SW 1271 (cell line): ENCODE measurements around the gene DDX50.
"Not testable (repeated sequence)": the region's sequence is repeated elsewhere in the genome, so short reads cannot be mapped to it uniquely, and the experiment has no call there.

Experiments
- DNase-seq, 2 experiments: peaks; one replicate each; lab custom pipeline; 2025; lab: John Stamatoyannopoulos, UW

The DDX50 gene

GRCh38 chr10:68900427-68901104 lies 549 bp upstream of the DDX50 start:
- peak in 1 of 2 experiments; percentile 62 for DNase-seq

DNA sequence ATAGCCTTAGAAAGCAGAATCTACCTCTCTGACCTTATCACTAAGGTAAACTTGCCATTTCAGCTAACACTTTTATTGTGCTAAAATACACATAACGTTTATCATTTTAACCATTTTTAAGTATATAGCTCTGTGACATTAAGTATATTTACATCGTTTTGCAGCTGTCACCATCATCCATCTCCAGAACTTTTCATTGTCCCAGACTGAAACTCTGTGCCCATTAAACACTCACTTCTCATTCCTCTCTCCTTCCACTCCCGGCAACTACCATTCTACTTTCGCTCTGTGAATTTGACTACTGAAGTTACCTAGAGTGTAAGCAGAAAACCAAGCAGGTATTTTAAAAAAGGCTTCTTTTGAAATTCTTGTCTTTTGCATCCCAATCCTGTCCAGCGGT lies 1.3 kb downstream of the DDX50 start:
- no peak for DNase-seq

- DNase-seq, result no peak
Observed at GRCh38 chr10:68924593-68924992, 23.5 kb downstream of the DDX50 start.

- DNase-seq, result no peak
Observed at GRCh38 chr10:68925489-68925888, 24.4 kb downstream of the DDX50 start.

GRCh38 chr10:68929157-68929556 lies 28.0 kb downstream of the DDX50 start:
- DNase-seq, result not testable (repeated sequence)

GRCh38 chr10:68929888-68930287 lies 28.8 kb downstream of the DDX50 start:
- DNase-seq, result not testable (repeated sequence)

GRCh38 chr10:68932860-68933259 lies 31.7 kb downstream of the DDX50 start:
- DNase-seq, result not testable (repeated sequence)

- no peak for DNase-seq
Observed at GRCh38 chr10:68934994-68935393, 33.9 kb downstream of the DDX50 start.

DNA sequence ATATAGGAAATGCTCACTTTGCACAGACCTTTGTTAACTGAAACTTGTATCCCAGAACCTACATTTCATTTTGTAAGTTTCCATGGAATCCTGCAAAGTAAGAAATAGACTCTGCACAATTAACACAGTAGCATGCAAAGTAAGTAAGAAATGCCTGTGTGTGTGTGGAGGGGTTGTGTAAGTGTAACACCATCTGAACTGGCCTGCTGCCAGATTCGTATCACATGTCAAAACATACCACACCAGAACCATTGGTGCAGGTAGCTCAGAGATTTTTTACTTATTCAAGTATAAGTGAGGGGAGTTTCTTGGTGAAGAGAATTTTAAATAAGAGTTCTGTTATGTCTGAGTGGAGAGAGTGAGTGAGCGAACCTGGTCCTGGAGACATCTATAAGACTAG lies 37.0 kb downstream of the DDX50 start:
- DNase-seq, result no peak

- DNase-seq, result no peak
Observed at GRCh38 chr10:68938884-68939283, 37.8 kb downstream of the DDX50 start.

DNA sequence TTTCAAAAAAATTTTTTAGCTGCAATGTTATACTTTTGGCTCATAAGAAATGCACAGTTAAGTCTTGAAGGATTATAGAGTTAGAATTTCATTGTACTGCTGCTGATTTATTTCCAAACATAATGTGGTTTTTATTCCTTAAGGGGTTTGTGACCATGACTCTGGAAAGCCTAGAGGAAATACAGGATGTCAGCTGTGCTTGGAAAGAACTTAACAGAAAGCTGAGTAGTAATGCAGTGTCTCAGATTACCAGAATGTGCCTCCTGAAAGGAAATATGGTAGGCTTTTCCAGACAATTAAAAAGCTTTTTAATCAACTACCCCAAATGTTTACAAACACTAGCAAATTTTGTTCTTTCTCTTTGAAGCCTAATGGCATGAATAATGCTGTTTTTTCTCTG lies 39.8 kb downstream of the DDX50 start:
- DNase-seq, result not testable (repeated sequence)

GRCh38 chr10:68950598-68950997 lies 49.5 kb downstream of the DDX50 start:
- no peak for DNase-seq

DNA sequence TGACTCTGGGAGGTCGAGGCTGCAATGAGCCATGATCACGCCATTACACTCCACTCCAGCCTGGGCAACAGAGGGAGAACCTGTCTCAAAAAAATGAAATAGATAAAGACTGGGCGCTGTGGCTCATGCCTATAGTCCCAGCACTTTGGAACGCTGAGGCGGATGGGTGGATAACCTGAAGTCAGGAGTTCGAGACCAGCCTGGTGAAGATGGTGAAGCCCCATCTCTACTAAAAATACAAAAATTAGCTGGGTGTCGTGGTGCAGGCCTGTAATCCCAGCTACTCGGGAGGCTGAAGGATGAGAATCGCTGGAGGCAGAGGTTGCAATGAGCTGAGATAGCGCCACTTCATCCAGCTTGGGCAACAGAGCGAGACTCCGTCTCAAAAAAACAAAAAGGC lies 53.8 kb downstream of the DDX50 start:
- DNase-seq, result no peak

DNA sequence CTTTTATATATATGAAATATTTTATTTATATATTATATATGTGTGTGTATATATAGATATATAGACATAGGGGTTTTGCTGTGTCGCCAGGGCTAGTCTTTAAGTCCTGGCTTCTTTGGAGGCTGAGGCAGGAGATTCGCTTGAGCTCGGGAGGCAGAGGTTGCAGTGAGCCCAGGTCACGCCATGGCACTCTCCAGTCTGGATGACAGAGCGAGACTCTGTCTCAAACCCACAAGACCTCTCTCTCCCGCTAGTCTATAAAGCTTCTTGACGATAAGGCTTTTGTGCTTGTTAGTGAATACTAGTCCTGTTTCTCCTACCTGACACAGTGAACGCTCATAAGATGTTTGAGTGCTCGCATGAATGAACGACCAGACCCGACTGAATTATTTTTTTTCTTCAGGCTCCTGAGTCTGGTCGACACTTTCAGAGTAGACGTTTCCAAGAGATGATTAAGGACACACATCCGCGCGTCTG lies 54.3 kb downstream of the DDX50 start:
- DNase-seq, result no peak

GRCh38 chr10:68955832-68956532 lies 54.9 kb downstream of the DDX50 start, which contains the start of gene DDX21:
DDX21 (plus strand) TSS chr10:68956170; CDS start chr10:68956226, 56 bp downstream.
- peak; percentile 68 to 91 for DNase-seq

DNA sequence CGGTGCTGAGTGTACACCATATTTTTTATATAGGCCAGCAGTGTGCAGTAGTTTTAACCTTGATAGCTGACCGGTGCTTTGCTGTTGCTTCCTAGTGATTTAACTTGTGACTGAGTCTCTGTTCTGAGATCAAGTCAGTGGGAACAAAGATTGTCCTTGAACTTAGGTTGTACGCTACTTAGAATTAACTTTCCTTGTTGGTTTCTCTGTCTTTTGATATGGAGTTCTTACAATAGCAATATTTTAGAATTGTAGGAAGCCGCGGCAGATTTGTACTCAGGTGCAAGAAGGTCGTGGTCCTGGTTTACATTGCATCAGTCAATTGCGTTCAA lies 56.1 kb downstream of the DDX50 start:
- no peak for DNase-seq

DNA sequence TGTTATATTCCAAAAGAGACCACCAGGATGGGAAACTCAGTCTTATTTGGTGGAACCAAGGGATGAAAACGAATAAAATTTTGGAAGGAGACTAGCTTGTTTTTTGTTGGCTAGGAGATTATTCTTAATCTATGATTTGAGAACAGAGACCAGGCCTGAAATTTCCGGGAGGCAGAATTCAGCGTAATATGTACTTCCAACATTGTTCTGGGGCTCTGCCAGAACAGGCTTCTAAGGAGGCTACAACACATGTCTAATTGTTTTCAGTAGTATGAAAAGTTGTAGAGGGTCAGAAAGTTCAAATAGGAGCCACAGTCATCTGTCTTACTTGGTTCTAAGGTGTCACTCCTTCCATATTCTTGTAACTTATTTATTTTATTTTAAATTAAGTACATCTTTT lies 56.5 kb downstream of the DDX50 start:
- no peak for DNase-seq

- no peak for DNase-seq
Observed at GRCh38 chr10:68959695-68960527, 58.8 kb downstream of the DDX50 start.

DNA sequence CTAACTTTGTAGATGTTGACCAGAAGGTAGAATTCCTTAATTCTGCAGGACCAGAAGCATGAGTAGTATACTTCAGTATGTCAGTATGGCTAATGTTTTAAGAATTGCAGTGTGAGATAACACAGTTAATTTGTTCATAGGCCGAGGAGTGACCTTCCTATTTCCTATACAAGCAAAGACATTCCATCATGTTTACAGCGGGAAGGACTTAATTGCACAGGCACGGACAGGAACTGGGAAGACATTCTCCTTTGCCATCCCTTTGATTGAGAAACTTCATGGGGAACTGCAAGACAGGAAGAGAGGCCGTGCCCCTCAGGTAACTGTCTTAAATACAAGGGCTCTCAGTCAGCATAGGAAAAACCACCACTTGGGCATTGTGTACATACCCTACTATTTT lies 62.0 kb downstream of the DDX50 start:
- no peak for DNase-seq

- DNase-seq, result no peak
Observed at GRCh38 chr10:68973975-68974374, 72.9 kb downstream of the DDX50 start.

DNA sequence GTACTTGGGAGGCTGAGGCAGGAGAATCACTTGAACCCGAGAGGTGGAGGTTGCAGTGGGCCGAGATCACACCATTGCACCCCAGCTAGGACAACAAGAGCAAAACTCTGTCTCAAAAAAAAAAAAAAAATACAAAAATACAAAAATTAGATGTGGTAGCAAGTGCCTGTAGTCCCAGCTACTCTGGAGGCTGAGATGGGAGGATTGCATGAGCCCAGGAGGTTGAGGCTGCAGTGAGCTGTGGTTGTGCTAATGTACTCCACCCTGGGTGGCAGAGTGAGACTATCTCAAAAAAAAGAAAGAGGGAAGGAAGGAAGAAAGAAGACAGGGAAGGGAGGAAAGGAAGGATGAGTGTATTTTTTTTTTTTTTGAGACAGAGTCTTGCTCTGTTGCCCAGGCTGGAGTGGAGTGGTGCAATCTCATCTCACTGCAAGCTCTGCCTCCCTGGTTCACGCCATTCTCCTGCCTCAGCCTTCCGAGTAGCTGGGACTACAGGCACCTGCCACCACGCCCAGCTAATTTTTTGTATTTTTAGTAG lies 74.9 kb downstream of the DDX50 start:
- not testable (repeated sequence) for DNase-seq

GRCh38 chr10:68979738-68980137 lies 78.6 kb downstream of the DDX50 start:
- DNase-seq, result not testable (repeated sequence)
